22Rv1 (cell line): Measurements from ENCODE around the gene TMEM221.

ENCODE experiments used
- ZFX ChIP-seq: fragments of 450-650 bp; IDR thresholded peaks from 2 replicates; pipeline ENCODE4 v1.6.1; 2017; ENCODE audit warnings: antibody characterized with exemption, borderline replicate concordance
- TF ChIP-seq, protein P1 (sequence below): fragments of 450-650 bp; IDR thresholded peaks from 2 replicates; pipeline ENCODE4 v1.5.1; 2017; ENCODE audit warnings: mild to moderate bottlenecking

DNA sequence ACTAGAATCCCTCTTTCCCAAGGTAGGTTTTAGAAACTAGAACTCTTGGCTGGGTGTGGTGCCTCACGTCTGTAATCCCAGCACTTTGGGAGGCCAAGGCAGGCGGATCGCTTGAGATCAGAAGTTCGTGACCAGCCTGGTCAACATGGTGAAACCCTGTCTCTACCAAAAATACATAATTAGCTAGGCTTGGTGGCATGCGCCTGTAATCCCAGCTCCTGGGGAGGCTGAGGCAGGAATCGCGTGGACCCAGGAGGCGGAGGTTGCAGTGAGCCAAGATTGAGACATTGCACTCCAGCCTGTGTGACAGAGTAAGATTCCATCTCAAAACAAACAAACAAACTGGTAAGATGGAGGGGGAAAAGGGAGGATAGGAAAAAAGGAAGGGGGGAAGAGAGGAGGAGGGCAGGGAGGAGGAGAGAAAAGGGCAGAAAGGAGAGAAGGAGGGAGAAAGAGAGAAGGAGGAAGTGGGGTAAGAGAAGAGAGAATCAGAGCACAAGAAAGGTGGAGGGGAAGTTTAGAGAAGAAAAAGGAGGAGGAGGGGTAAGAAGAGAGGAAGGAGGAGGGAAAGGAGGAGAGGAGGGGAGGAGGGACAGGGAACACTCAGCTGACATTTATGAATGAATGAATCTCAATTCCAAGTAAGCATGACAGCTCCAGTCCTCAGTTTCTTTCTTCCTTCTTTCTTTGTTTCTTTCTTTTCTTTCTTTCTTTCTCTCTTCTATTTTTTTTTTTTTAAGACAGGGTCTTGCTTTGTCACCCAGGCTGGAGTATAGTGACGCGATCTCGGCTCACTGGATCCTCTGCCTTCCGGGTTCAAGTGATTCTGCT, 19.2 kb upstream of the TMEM221 start:
- TF ChIP-seq, protein P1, sequence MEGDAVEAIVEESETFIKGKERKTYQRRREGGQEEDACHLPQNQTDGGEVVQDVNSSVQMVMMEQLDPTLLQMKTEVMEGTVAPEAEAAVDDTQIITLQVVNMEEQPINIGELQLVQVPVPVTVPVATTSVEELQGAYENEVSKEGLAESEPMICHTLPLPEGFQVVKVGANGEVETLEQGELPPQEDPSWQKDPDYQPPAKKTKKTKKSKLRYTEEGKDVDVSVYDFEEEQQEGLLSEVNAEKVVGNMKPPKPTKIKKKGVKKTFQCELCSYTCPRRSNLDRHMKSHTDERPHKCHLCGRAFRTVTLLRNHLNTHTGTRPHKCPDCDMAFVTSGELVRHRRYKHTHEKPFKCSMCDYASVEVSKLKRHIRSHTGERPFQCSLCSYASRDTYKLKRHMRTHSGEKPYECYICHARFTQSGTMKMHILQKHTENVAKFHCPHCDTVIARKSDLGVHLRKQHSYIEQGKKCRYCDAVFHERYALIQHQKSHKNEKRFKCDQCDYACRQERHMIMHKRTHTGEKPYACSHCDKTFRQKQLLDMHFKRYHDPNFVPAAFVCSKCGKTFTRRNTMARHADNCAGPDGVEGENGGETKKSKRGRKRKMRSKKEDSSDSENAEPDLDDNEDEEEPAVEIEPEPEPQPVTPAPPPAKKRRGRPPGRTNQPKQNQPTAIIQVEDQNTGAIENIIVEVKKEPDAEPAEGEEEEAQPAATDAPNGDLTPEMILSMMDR: no peak
- no peak for TF ChIP-seq ZFX
